ENCODE measurements around the gene MIEF2.
"Not testable (repeated sequence)": the region's sequence is repeated elsewhere in the genome, so short reads cannot be mapped to it uniquely, and the experiment has no call there.

The MIEF2 gene, protein sequence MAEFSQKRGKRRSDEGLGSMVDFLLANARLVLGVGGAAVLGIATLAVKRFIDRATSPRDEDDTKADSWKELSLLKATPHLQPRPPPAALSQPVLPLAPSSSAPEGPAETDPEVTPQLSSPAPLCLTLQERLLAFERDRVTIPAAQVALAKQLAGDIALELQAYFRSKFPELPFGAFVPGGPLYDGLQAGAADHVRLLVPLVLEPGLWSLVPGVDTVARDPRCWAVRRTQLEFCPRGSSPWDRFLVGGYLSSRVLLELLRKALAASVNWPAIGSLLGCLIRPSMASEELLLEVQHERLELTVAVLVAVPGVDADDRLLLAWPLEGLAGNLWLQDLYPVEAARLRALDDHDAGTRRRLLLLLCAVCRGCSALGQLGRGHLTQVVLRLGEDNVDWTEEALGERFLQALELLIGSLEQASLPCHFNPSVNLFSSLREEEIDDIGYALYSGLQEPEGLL

DNA sequence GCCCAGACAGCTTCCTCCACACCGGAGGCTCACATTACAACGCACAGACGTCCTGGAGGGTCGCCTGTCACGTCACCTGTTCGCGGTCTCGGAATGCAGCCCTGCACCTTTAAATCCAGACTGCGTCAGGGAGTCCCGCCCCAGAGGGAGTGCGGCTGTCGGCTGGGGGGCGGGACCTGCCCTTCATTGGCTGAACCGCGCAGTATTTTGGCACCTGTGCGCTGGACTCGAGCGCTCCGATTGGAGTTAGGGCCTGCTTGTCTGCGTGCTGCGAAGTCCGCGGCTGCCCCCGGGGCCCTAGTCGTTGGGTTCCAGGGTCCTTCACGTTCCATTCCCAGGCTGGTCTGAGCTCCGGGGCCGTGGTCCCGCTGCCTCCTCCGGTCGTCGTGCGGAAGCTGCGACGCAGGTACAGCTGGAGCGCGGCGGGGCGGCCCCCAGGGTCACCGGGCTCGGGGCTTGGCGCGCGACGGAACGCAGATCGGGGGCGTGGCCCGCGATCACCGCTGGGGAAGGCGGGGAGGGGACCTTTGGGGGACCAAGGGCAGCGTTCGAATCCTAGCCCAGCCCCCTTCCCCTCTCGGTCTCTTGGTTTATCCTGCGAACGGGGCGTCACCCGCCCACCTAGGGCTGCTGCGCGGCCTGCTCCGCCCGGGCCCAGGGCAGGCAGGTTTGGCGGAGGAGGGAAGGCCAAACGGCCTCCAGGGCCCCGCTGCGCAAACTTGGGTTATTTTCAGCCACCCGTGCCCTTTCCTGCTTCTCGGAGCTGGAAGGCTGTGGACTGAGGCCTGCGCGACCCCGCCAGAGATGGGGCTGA, at the start of gene MIEF2:
Gene MIEF2, plus strand, starts transcription at position 331 of the 814 bp plus-strand sequence. CDS start 2,059 bp downstream, outside the sequence.
- peak; percentile 90 to 94 for DNase-seq

DNA sequence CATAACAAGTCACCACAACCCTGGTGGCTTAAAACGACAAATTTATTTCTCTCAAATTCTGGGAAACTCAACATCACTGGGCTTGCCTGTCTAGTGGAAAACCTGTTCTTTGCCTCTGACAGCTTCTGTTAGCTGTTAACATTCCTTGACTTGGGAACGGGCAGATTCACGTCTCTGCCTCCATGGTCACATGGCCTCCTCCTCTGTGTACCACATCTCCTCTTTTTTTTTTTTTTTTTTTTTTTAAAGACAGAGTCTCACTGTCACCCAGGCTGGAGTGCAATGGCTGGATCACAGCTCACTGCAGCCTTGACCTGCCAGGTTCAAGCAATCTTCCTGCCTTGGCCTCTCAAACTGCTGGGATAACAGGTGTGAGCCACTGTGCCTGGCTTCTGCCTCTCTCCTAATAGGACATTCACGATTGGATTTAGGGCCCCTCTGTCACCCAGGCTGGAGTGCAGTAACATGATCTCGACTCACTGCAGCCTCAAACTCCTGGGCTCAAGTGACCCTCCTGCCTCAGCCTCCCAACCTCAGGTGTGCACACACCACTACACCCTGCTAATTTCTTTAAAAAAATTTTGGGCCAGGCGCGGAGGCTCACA, 46.7 kb upstream of the MIEF2 start:
- DNase-seq: no peak

DNA sequence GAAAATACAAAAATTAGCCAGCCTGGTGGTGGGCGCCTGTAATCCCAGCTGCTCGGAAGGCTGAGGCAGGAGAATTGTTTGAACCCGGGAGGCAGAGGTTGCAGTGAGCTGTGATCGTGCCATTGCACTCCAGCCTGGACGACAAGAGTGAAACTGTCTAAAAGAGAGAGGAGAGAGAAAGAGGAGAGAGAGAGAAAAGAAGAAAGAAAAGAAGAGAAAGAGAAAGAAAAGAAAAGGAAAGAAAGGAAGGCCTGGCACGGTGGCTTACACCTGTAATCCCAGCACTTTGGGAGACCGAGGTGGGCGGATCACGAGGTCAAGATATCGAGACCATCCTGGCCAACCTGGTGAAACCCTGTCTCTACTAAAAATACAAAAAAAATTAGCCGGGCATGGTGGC, 43.6 kb upstream of the MIEF2 start:
- not testable (repeated sequence) for DNase-seq

DNA sequence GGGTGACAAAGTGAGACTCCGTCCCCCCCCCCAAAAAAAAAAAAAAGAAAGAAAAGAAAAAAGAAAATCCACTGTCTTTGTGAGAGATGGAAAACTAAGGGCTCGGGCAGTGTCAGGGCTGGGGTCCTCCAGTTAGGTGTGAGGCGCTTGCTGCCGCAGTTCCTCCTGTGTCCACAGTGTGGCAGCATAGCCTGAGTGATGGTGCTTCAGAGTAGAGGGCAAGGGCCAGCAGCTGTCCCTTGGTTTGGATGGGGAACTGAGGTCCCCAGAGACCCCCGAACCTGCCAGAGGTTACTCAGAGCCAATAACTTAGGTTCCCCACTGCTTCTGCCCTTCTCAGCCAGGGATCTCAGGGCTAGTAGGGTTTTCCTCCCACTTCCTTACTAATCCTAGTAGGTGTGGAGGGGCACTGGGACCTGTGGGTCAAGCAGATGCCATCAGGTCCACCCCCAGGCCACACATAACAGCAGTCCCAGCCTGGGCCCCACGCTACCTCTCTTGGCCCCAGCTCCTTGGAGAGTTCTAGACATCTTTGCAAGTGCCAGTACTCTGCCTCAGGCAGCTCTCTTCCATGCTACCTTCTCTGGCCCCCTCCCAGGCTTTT, 42.9 kb upstream of the MIEF2 start:
- DNase-seq: peak; percentile 69 to 79

DNA sequence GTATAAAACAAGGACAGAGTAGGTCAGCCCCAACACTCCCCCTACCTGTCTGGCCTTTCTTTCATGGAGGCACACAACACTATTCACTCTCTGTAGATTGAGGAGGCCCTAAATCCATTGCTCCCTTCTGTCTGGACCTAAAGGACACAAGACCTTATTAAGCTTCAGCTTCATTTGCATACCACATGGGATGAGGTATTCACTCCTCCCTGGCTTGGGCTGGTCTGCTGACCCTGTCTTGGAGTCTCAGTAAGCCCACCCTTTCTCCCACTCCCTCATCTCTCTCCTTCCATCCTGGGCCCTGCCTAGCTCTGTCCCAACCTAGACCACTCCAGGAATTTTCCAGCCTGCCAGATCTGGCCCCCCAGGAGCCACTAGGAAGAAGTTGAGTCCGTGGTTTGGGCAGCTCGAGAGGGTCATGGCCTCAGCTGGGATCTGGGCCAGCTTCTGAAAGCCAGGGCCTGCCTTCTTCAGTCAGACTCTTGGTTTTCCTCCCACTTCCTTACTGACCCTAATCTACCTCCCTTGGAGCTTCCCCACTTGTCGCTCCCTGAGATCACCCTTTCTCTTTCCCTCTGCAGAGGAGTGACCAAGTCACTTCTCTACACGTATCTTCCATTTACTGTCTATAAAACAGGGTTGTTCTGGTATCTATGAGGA, 41.6 kb upstream of the MIEF2 start:
- no peak for DNase-seq

DNA sequence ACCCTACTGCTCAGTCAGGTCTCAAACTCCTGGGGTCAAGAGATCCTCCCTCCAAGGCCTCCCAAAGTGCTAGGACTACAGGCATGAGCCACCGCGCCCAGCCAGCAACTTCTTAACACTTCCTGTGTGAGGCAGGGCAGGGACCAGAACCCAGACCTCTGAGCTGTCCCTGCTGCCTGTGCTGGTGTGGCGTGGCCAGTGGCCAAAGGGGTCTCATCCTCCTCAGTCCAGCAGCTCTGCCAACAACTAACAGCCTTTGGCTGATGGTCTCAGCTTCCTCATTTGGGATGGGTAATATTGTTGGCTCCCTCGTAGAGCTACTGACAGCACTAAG, 36.4 kb upstream of the MIEF2 start:
- no peak for DNase-seq

DNA sequence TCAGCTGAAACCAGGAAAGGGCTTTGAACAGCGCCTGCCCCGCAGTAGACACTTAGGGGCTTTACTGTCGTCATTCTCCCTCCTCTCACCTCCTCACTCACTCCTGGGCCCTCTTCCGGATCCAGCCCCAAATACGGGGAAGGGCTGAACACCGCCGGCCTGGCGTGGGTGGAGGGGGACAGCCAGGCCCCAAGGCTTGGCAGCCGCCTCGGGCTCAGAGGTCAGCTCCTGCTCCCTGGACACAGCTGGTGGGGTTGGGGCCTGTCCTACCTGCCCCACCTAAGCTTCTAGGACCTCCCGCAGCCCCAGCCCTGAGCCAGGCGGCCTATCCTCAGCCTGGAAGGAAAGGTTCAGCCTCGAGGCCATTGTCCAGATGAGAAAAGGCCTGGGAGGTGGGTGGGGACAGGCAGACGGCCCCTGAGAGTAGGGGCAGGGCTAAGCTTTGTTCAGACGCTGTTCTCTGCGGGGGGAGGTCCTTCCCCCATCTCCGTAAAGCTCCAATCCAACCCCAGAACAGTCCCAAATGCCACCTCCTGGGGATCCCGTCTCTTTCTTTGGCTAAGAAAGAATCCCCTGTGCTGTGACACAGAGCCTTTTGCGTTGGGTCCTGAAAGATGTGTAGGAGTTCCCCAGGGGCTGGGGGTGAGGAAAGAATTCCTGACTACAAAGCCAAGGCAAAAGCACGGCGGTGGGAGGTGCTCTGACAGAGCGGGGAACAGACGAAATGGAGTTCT, 35.9 kb upstream of the MIEF2 start:
- no peak for DNase-seq

DNA sequence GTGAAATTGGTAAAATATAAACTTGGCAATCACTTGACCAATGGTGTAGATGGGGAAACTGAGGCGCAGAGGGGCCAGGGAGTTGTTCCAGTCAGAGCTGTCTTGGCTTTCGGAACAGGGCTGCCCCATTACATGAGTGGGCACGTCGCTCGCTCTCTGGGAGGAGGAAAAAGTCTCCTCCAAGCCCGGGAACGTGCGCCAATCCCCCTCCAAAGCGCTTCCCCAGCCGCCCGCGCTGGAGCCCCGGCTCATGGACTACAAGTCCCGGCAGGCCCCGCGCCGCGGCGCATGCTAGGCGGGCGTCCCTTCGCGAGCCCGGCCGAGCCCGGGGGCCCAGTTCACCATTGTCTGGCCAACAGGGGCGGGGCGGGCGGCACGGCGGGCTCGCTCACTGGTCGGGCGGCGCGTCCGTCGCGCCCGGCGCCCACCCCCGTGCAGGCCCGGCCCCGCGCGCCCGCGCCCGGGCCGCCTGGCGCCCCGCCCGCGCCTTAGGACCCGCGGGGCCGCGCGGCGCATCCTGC, 35.3 kb upstream of the MIEF2 start, which contains the start of gene LLGL1:
Gene LLGL1, plus strand, starts transcription at position 515 of the 521 bp plus-strand sequence. CDS start 48 bp downstream, outside the sequence.
- peak; percentile 95 to 97 for DNase-seq

DNA sequence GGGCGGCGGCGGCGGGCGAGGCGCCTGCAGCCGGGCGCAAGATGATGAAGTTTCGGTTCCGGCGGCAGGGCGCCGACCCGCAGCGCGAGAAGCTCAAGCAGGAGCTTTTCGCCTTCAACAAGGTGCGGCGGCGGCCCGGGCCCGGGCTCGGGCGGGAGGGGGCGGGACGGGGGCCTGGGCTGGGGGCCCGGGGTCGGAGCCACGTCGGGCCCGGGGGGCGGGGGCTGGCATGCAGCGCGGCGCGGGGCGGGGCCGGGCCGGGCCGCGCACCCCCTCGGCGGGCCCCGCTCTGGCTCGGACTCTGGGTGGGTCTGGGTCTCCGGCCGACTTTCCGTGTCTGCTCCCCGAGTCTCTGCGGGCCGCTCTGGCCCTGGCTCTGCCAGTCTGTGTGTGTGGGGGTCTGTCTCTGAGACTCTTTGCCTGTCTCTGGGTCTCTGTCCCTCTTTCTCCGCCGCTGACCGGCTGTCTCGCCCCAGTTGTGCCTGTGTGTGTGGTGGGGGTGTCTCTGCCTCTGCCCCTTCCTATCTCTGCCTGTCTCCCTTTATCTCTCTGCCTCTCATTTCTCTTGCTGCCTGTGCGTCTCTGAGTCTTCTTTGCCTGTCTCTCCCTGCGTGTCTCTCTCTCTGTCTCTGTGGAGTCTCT, 34.7 kb upstream of the MIEF2 start:
- no peak for DNase-seq

DNA sequence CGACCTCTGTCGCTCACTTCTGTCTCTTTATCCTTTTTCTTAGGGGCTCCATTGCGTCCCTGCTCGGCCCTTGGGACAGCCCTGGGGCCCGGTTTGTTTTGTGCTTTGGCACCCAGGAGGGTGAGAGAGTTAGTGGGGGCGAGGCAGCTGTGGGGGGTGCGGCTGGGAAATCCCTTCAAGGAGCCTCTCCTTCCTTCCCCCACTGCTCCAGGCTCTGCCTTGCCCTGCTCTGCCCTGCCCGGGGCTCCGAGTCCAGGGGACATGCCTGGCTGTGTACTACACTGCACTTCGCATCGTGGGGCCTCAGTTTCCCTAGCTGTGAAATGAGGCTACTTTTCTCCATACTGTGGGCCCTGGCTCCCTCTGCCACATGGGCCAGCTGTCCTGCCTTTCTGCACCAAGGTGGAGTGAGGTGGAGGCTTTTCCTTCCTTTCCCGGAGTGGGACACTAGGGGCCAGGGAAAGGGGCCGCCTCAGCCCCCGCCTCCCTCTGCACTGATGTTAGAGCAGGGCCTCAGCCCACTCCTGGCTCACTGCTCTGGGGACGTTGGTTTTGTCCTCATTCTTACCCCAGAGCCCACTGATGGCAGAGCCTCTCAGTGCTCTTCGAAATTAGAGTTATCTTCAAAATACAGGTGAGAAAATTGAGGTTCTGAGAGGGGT, 34.0 kb upstream of the MIEF2 start:
- no peak for DNase-seq

DNA sequence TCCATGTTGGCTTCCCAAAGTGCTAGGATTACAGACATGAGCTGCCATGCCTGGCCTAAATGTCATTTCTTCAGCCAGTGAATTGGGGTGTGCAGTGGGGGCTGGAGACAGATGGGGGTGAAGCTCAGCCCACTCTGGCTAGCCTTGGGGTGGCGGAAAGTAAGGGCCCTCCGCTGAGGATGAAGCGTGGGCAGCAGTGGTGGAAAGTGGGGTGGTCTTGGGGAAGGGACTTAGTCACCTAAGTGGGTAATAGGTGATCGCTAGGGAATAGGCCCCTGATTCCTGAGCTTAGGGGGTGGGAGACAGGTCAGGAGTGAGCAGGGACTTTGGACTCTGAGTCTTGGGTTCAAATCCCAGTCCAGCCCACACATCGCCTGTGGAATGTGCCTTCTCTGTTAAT, 32.8 kb upstream of the MIEF2 start:
- no peak for DNase-seq

DNA sequence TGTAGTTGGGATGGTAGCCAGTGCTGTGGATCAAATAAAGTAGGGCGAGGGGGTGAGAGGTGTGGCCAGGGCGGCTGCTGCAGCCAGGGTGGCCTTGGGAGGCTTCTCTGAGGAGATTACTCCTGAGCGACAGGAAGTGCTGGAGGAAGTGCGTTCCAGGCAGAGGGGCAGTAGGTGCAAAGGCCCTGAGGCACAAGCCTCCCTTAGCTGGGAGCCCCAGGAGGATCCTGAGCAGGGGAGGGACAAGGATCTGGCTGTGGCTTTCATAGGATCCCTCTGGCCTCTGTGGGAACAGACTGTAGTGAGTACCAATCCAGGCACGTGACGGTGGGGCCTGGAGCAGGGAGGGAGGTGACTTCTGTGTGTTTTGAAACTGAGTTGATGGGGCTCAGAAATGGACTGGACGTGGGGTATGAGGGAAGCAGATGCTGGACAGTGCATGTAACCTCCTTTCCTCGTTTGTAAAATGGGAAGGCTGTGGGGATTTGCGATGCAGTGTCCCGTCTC, 32.2 kb upstream of the MIEF2 start:
- DNase-seq: no peak

DNA sequence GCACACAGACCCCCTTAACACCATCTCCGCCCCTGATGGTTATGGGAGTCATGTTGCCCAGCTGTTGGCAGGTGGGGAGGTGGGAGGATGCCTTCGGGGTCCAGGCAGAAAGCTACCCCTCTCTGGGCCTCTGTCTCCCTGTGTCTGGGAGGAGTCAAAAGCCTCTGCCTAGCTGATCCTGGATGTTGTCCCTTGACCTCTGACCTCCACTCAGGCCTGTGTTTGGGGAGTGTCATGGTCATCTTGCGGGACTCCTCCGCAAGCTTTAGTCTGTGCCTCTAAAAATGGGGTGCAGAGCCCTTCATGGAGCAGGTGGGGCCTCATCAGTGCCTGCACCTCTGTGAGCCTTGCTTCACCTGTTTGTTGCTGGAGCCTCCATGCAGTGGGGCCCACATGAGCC, 31.2 kb upstream of the MIEF2 start:
- DNase-seq: no peak

DNA sequence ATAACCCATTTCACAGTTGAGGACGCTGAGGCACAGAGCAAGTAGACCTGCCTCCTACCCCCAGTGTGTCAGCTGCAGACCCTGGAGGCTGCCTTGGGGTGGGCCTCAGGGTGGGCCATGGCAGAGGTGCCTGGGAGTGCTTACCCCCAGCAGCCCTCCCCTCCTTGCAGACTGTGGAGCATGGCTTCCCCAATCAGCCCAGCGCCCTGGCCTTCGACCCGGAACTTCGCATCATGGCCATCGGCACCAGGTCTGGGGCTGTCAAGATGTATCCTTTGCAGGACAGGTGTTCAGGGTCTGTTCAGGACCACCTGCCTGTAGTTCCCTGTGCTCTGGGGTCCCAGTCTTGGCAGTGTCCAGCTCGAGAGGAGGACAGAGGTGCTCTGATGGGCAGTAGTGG, 30.7 kb upstream of the MIEF2 start:
- DNase-seq: no peak

DNA sequence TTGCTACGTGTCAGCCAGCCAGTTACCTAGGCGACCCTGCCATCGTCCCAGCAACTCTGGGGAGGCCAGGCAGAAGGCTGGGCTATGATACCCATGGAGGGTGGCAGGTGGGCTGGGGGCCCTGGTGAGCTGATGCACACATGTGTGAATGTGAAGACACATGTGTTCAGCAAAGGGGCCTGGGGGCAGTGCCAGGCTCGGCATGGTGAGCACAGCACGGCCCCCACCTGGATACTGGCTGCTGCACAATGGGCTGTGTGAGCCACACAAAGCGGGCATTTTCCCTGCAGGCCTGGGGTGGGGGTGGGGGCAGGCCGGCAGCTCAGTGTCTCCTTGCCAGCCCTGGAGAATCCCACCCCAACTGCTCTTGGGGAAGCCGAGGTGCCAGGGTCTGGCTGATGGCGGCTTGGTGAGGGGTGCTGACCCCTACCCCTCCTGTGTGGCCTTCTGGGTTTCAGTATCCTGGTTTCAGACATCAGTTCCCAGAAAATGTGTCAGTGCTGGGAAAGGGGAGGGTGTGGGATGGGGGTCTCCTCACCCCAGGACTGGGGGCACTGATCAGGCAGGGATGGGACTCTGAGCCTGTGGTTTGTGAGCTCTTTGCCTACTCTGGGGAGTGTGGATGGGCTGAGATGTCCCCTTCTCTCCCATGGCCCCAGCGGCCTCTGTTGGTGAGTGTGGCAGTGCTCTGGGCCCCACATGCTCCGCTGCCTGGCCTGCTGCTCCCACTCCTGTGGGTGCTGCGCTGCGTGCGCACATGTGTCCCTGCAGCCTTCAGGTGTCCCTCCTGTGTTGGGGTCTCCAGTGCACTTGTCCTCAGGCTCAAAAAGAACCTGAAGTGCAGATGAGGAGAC, 29.9 kb upstream of the MIEF2 start:
- DNase-seq: no peak

DNA sequence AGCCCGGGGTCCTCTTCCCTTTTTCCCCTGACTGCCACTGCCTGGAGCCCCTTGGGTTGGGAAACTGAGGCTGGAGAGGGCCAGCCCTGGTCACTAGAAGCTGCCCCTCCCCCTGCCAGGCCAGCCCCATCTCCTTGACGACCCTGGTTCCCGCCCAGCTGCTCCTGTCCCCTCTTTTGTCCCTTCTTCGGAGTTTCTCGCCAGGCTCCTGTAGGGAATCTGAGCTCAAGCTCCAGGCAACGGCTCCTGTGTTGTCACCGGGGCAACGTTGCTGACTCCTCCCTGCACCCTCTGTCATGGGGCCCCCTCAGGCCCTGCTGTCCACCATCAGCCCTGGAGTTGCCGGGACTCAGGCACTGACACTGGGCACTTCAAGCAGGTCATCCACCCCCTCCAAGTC, 29.3 kb upstream of the MIEF2 start:
- no peak for DNase-seq

DNA sequence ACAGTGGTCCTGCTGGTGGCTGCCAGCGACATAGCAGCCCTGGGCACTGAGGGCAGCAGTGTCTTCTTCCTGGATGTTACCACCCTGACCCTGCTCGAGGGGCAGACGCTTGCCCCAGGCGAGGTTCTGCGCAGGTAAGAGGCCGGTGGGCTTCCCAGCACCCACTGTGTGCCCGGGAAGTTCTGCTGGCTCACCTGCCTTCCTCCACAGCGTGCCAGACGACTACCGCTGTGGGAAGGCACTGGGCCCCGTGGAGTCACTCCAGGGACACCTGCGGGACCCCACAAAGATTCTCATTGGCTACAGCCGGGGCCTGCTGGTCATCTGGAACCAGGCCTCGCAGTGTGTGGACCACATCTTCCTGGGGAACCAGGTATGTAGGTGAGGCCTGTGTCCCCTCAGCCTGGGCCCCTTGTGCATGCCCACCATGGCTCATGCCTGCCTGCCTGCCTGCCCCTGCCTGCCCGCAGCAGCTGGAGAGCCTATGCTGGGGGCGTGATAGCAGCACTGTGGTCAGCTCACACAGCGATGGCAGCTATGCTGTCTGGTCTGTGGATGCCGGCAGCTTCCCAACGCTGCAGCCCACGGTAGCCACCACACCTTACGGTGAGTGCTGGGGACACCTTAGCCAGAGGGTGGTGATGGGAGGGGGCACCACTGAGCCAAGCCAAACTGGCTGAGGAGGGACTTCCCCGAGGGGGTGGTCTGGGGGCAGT, 26.5 kb upstream of the MIEF2 start:
- DNase-seq: no peak

DNA sequence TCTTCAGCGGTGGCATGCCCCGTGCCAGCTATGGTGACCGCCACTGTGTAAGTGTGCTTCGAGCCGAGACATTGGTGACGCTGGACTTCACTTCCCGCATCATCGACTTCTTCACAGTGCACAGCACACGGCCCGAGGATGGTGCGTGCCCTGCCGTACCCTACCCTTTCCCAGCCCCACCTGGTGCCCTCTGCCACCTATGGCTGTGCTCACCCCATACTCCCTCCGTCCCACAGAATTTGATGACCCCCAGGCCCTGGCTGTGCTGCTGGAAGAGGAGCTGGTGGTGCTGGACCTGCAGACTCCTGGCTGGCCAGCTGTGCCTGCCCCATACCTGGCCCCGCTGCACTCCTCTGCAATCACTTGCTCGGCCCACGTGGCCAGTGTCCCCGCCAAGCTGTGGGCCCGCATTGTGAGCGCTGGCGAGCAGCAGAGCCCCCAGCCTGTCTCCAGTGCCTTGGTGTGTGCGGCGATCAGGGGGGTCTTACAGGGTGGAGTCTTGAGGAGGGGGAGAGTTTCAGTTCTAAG, 25.5 kb upstream of the MIEF2 start:
- no peak for DNase-seq
